Fibroblast of villous mesenchyme (primary cell): Measurements from ENCODE around the gene REEP2. TPM values are rescaled to one million over a fixed set of nuclear protein-coding genes. Genes with fewer than 3 reads are reported as not detected.

Source experiments
- DNase-seq: peaks from one replicate; pipeline ENCODE4 v3.0.0-alpha.2; 2010; ENCODE audit warnings: low read depth
- H3K4me3 ChIP-seq: 2 replicates; pipeline ENCODE4 v1.5.1; 2011; ENCODE audit warnings: low read depth, mild to moderate bottlenecking, low read length
- total RNA-seq: library from RNA; depleted of rRNA; stranded (reverse); fragments of >200 nt; gene quantifications from 2 replicates; pipeline ENCODE4 v1.2.3, GENCODE V29; 2012
- TF ChIP-seq, protein P1 (sequence below): IDR thresholded peaks from 2 replicates; pipeline ENCODE4 v1.5.1; 2012; ENCODE audit warnings: low read depth, mild to moderate bottlenecking, low read length; ENCODE audit not compliant: insufficient read depth

Gene REEP2
- total RNA-seq, 1 donor = 13.0 TPM

DNA sequence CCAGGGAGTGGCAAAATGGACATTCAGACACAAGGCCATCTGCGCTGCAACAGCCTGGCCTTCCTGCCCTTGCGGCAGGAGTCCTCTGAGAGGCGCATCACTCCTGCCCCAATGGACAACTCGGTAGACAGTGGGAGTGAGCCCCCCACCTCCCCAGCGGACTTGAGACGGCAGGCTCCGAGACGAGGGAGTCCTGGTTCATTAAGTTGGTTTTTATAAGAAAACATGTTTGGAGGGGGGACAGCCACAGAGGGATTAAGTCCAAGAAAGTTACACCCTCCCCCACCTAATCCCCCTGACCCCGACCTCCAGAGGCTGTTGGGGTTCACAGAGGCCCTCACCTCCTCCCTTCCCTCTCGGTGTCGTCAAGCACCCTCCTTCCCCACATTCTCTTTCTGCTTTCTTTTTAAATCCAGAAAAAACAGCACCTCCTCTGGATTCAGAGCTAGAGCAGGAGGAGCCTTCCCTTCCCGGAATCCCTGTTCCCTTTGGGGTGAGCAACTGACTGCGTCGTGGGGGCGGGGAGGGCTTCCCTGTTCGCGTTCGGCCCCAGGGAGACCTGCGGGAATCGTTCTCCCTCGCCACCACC is 24.7 kb downstream of the REEP2 start:
- TF ChIP-seq, protein P1, sequence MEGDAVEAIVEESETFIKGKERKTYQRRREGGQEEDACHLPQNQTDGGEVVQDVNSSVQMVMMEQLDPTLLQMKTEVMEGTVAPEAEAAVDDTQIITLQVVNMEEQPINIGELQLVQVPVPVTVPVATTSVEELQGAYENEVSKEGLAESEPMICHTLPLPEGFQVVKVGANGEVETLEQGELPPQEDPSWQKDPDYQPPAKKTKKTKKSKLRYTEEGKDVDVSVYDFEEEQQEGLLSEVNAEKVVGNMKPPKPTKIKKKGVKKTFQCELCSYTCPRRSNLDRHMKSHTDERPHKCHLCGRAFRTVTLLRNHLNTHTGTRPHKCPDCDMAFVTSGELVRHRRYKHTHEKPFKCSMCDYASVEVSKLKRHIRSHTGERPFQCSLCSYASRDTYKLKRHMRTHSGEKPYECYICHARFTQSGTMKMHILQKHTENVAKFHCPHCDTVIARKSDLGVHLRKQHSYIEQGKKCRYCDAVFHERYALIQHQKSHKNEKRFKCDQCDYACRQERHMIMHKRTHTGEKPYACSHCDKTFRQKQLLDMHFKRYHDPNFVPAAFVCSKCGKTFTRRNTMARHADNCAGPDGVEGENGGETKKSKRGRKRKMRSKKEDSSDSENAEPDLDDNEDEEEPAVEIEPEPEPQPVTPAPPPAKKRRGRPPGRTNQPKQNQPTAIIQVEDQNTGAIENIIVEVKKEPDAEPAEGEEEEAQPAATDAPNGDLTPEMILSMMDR = peak; percentile 3
- H3K4me3 ChIP-seq = peak overlapping the region; percentile 88
- DNase-seq = no peak

DNA sequence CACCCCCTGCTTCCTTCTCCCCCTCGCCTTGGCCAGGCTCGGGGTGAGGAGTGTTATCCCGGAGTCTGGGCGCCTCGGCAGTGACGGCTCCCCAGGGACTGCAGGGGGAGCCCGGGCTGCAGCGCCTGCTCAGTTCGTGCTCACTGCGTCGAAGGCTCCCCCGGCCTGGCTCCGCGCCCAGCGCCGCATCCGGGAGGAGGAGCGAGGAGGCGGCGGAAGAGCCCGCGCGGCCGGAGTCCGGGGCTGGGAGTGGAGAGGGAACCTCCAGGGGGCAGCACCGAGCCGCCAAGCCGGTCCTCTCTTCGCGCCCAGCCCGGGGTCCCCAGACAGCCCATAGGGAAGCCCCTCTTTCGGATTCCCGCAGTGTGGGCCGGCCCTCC is 25.1 kb downstream of the REEP2 start:
- TF ChIP-seq, protein P1 = peak; percentile 79
- H3K4me3 ChIP-seq = peak overlapping the region; percentile 88

DNA sequence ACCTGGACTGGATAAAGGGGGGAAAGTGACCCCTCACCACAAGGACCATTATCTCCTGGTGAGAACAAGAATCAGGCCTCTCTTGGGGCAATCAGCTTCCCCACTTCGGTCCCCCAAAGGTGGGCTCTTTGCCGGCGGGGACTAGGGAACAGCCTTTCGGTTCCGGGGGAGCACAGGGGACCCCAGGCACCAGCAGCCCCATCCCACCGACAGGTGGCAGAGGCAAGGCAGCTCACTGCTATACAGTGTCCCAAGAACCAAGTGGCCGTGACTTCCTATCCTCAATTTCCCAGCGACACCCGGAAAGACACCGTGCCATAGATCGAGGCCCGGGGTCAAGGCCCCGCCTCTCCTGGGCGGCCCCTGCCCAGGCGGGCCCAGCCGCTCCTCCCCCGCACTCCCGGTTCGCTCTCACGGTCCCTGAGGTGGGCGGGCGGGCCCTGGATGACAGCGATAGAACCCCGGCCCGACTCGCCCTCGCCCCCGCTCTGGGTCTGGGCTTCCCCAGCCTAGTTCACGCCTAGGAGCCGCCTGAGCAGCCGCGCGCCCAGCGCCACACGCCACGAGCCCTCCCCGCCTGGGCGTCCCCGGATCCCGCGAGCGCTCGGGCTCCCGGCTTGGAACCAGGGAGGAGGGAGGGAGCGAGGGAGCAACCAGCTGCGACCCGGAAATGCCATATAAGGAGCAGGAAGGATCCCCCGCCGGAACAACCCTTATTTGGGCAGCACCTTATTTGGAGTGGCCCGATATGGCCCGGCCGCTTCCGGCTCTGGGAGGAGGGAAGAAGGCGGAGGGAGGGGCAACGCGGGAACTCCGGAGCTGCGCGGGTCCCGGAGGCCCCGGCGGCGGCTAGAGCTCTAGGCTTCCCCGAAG is 25.8 kb downstream of the REEP2 start:
- TF ChIP-seq, protein P1 = no peak
- H3K4me3 ChIP-seq = peak overlapping the region; percentile 88

More for the DNA sequence above, 25.1 kb downstream of the REEP2 start:
- DNase-seq = peak; percentile 97

DNA sequence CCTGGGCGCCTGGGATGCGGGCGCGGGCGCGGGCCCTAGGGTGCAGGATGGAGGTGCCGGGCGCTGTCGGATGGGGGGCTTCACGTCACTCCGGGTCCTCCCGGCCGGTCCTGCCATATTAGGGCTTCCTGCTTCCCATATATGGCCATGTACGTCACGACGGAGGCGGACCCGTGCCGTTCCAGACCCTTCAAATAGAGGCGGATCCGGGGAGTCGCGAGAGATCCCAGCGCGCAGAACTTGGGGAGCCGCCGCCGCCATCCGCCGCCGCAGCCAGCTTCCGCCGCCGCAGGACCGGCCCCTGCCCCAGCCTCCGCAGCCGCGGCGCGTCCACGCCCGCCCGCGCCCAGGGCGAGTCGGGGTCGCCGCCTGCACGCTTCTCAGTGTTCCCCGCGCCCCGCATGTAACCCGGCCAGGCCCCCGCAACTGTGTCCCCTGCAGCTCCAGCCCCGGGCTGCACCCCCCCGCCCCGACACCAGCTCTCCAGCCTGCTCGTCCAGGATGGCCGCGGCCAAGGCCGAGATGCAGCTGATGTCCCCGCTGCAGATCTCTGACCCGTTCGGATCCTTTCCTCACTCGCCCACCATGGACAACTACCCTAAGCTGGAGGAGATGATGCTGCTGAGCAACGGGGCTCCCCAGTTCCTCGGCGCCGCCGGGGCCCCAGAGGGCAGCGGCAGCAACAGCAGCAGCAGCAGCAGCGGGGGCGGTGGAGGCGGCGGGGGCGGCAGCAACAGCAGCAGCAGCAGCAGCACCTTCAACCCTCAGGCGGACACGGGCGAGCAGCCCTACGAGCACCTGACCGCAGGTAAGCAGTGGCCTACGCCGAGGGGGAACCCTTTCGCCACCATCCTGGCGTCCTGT is 26.6 kb downstream of the REEP2 start, which contains the start of gene EGR1:
Gene EGR1, plus strand, starts transcription at position 219 of the 864 bp plus-strand sequence. Its CDS starts 283 bp downstream, at position 502.
- peak; percentile 97 for DNase-seq
- H3K4me3 ChIP-seq = peak within 1 kb of the TSS; percentile 88
- TF ChIP-seq, protein P1 = no peak

More for the DNA sequence above, 25.8 kb downstream of the REEP2 start:
- peak; percentile 99 for DNase-seq

DNA sequence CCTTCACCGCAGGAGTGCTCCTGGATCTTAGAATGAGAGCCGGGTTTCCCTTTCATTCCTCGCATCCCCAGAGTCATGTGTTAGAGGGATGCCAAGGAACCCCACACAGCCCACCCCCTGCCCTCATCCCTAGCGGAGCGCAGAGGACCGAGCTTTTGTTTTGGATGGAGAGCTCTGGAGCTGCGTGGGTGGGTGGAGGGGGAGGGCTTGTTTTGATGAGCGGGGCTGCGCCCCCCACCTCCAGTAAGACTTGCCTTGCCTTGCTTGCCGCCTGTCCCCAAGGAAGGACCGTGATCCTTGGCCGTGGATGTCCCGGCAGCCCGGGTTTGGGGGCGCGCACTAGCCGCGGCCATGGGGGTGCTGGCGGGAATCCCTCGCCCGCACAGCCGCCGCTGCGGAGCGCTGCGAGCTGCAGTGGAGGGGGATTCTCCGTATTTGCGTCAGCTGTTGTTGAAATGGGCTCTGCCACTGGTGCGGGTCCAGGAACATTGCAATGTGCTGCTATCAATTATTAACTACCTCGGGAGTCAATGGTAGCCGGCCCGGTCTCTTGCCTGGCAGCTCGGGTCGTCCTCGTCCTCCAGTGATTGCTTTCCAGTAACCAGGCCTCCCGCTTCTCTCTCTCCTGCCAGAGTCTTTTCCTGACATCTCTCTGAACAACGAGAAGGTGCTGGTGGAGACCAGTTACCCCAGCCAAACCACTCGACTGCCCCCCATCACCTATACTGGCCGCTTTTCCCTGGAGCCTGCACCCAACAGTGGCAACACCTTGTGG is 27.5 kb downstream of the REEP2 start:
- TF ChIP-seq, protein P1 = no peak
- H3K4me3 ChIP-seq = peak overlapping the region; percentile 88
- DNase-seq = peak; percentile 17
